Neutrophil (primary cell): ENCODE results near the gene F2RL3.

ENCODE experiments used
- H3K27ac ChIP-seq: fragments of 200-600 bp; sonication (generic); 2 replicates; pipeline ENCODE4 v1.5.1; 2016; ENCODE audit warnings: mild to moderate bottlenecking, moderate library complexity
- H3K27me3 ChIP-seq: fragments of 200-600 bp; sonication (generic); 2 replicates; pipeline ENCODE4 v1.6.0; 2016; ENCODE audit warnings: mild to moderate bottlenecking
- H3K36me3 ChIP-seq: fragments of 200-600 bp; sonication (generic); 2 replicates; pipeline ENCODE4 v1.5.1; 2017
- H3K4me1 ChIP-seq, 2 experiments: fragments of 200-600 bp in 1 of 2; sonication (generic) in 1 of 2; 1 replicate in 1 of 2; 2 replicates in 1 of 2; pipeline versions ENCODE4 v1.5.1 to v1.6.1; 2013 to 2016; ENCODE audit warnings: low read depth in 1 of 2, low read length in 1 of 2, mild to moderate bottlenecking in 1 of 2, moderate library complexity in 1 of 2; ENCODE audit not compliant: control insufficient read depth in 1 of 2, insufficient read depth in 1 of 2
- H3K4me3 ChIP-seq, 2 experiments: fragments of 200-600 bp in 1 of 2; sonication (generic) in 1 of 2; 1 replicate in 1 of 2; 2 replicates in 1 of 2; pipeline ENCODE4 v1.5.1; 2013 to 2016; ENCODE audit warnings: low read depth in 1 of 2, low read length in 1 of 2, mild to moderate bottlenecking in 1 of 2, moderate library complexity in 1 of 2
- H3K9me3 ChIP-seq: fragments of 200-600 bp; sonication (generic); 2 replicates; pipeline ENCODE4 v1.5.1; 2016
- TF ChIP-seq, protein P1 (sequence below): fragments of 200-600 bp; sonication (generic); IDR thresholded peaks from 2 replicates; pipeline ENCODE4 v1.5.1; 2016; ENCODE audit warnings: antibody characterized with exemption

The F2RL3 gene

DNA sequence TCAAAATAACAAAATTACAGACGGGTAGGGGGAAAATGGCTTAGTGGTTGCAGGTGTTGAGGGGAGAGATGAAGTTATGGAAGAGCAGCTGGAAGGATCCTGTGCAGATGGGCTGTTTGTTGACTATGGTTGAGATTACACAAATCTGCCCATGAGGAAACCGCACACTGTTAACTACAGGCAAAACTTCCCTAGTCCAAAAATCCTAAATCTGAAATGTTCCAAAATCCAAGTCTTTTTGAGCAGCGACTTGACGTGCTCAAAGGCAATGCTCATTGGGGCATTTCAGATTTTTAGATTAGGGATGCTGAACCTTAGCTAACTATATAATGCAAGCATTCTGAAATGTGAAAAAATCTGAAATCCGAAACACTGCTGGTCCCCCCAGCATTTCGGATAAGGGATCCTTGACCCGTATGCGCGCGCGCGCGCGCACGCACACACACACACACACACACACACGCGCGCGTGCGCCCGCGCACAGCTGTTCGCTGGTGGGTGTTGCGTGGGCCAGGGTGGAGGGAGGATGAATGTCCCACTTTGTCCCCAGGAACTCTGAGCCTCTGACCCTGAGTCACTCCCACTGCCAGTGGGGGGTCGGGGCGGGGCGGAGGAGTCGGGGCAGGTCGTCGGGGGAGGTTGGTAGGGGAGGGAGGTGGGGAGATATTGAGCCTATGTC lies 6.8 kb downstream of the F2RL3 start:
- no peak overlapping the region for H3K27ac ChIP-seq
- TF ChIP-seq, protein P1, sequence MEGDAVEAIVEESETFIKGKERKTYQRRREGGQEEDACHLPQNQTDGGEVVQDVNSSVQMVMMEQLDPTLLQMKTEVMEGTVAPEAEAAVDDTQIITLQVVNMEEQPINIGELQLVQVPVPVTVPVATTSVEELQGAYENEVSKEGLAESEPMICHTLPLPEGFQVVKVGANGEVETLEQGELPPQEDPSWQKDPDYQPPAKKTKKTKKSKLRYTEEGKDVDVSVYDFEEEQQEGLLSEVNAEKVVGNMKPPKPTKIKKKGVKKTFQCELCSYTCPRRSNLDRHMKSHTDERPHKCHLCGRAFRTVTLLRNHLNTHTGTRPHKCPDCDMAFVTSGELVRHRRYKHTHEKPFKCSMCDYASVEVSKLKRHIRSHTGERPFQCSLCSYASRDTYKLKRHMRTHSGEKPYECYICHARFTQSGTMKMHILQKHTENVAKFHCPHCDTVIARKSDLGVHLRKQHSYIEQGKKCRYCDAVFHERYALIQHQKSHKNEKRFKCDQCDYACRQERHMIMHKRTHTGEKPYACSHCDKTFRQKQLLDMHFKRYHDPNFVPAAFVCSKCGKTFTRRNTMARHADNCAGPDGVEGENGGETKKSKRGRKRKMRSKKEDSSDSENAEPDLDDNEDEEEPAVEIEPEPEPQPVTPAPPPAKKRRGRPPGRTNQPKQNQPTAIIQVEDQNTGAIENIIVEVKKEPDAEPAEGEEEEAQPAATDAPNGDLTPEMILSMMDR = no peak
- no peaks in the 10 kb centered on the region for H3K36me3 ChIP-seq
- H3K9me3 ChIP-seq = no peaks in the 10 kb centered on the region
- peaks cover 91% of the 10 kb centered on the region for H3K27me3 ChIP-seq
- H3K4me1 ChIP-seq = peaks cover 6 to 15% of the 10 kb centered on the region in 2 experiments
- H3K4me3 ChIP-seq = no peak overlapping the region

DNA sequence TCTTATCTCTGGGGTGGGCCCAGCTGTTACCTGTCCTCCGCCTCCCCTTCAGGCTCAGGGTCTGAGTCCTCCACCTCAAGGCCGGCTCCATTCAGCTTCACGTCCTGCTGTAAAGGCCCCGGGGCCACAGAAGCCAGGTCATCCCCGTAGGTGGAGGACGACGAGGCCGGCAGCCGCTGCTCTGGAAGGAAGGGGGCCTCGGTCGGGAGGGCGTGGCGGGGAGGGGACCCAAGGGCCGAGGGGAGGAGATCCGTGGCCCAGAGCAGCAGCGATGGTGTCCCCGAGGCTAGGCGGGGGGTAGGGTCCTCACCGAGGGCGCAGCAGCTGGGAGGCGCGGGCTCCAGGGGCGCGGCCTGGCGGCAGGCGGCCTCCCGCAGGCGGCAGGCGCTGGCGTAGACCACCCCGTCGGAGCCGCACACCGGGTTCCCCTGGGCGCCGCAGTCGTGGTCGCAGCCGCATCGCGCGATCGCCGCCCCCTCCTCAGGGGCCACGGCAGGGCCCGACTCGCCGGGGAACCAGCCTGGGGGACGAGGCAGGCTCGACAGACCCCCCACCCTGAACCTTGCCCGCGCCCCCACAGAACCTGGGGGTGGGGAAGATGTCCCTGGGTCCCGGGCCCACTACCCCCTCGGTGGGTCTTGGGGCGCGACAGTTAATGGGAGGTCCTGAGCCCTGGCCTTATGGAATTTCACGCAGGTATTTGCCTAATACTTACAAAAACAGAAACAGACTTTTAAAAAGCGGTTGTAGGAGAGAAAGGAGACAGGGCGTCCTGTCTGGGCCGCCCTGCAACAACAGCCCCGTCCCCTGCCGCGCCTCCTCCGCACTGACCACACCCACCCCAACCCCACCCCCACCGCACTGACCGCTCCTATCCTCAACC lies 7.6 kb downstream of the F2RL3 start:
- TF ChIP-seq, protein P1 = no peak
- H3K36me3 ChIP-seq = no peaks in the 10 kb centered on the region
- H3K9me3 ChIP-seq = no peaks in the 10 kb centered on the region
- H3K4me1 ChIP-seq = peaks cover 6 to 15% of the 10 kb centered on the region in 2 experiments
- H3K4me3 ChIP-seq = peak overlapping the region; percentile 55 to 71
- H3K27ac ChIP-seq = no peak overlapping the region
- peaks cover 97% of the 10 kb centered on the region for H3K27me3 ChIP-seq

DNA sequence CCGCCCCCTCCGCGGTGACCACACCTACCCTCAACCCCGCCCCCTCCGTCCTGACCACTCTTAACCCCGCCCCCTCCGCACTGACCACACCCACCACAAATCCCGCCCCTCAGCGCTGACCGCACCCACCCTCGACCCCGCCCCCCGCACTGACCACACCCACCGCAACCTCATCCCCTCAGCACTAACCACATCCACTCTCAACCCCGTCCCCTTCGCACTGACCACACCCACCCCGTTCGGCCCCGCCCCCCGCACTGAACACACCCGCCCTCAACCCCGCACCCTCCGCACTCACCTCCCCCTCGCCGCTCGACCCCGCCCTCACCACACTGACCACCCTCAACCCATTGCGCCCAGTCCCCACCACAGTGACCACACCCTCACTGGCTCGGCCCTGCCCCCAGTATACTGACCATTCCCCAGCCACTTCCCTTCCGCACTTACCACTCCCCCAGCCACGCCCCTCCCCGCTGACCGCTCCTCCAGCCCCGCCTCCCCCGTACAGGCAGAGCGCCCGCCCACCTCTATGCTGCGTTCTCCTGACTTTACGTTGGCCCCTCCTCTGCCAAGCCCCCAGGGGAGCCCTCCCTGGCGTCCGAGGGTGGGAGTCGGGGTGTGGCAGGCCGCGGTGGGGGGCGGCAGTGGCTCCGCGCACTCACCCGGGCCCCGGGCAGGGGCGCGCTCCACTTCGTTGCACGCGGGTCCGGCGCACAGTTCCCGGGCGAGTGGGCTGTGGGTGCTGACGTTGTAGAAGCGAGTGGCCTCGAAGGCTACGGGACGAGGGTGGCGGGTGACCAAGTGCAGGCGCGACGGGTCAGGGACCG lies 8.4 kb downstream of the F2RL3 start:
- Histone ChIP-seq H3K36me3 (no peaks in the 10 kb centered on the region), H3K4me1 (peaks cover 6 to 15% of the 10 kb centered on the region in 2 experiments), H3K9me3 (no peaks in the 10 kb centered on the region), H3K27ac (peak overlapping the region; percentile 43), H3K4me3 (peak overlapping the region; percentile 52 to 71), H3K27me3 (peaks cover 93% of the 10 kb centered on the region)
- TF ChIP-seq, protein P1 = peak; percentile 10

DNA sequence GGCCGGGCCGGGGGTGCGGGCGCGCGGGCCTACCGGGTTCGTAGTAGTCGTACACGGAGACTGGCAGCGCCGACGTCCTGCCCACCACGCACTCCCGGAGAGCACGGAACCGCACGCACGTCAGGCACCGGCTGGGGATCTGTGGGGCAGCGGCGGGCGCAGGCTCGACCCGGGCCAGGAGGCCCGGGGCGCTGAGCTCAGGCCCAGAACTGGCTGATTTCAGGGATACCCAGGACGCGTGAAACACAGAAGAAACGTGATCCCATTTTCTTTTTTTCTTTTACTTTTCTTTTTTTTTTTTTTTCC lies 9.0 kb downstream of the F2RL3 start:
- H3K4me1 ChIP-seq = peaks cover 6 to 15% of the 10 kb centered on the region in 2 experiments
- TF ChIP-seq, protein P1 = no peak
- H3K27ac ChIP-seq = peak overlapping the region; percentile 43
- H3K27me3 ChIP-seq = peaks cover 87% of the 10 kb centered on the region
- H3K36me3 ChIP-seq = no peaks in the 10 kb centered on the region
- H3K4me3 ChIP-seq = peak overlapping the region; percentile 52 to 71
- no peaks in the 10 kb centered on the region for H3K9me3 ChIP-seq

DNA sequence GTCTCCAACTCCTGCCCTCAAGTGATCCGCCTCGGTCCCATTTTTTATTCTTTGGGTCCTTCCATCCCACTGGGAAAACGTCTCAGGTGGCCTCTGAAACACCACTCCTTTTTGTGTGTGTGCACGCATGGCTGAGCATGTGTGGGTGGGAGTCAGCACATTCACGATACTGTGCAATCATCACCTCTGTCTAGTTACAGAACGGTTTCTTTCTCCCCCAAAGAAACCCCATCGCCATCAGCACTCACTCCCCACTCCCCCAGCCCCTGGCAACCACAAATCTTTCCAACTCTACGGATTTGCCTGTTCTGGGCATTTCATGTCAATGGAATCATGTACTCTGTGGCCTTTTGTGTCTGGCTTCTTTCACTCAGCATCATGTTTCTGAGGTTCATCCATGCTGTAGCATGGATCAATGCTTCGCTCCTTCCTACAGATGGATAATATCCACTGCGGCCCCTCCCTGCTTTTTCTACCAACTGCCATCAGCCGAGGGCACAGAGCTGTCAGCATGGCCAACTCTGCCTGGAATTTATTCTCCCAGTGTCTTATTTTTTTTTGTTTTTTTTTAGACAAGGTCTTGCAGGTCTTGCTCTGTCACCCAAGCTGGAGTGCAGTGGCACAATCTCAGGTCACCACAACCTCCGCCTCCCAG lies 9.7 kb downstream of the F2RL3 start:
- Histone ChIP-seq H3K4me3 (no peak overlapping the region), H3K36me3 (no peaks in the 10 kb centered on the region), H3K27me3 (peaks cover 81% of the 10 kb centered on the region), H3K27ac (no peak overlapping the region), H3K4me1 (peaks cover 6 to 15% of the 10 kb centered on the region in 2 experiments), H3K9me3 (no peaks in the 10 kb centered on the region)
- TF ChIP-seq, protein P1 = no peak
